Karpas-422 (cell line): ENCODE results near the gene INAFM2. TPM values are rescaled to one million over a fixed set of nuclear protein-coding genes. Genes with fewer than 3 reads are reported as not detected.

Source experiments
- DNase-seq: peaks from one replicate; pipeline ENCODE4 v3.0.0-alpha.2; 2015
- H2AFZ ChIP-seq: fragments of 200-600 bp; sonication (generic); 2 replicates; pipeline ENCODE4 v1.6.1; 2014; ENCODE audit warnings: antibody characterized with exemption, low read length, mixed read lengths
- H3K27ac ChIP-seq: fragments of 200-600 bp; sonication (generic); 2 replicates; pipeline ENCODE4 v1.5.1; 2014; ENCODE audit warnings: mild to moderate bottlenecking, low read length, moderate library complexity
- H3K27me3 ChIP-seq: fragments of 200-600 bp; sonication (generic); 2 replicates; pipeline ENCODE4 v1.6.1; 2014; ENCODE audit warnings: low read length, mixed read lengths
- H3K36me3 ChIP-seq: fragments of 200-600 bp; sonication (generic); 2 replicates; pipeline ENCODE4 v1.6.1; 2014; ENCODE audit warnings: low read length, mixed read lengths; ENCODE audit not compliant: insufficient read depth
- H3K4me1 ChIP-seq: fragments of 200-600 bp; sonication (generic); 2 replicates; pipeline ENCODE4 v1.6.1; 2014; ENCODE audit warnings: mild to moderate bottlenecking, low read length, mixed read lengths
- H3K4me2 ChIP-seq: fragments of 200-600 bp; sonication (generic); 2 replicates; pipeline ENCODE4 v1.6.1; 2014; ENCODE audit warnings: low read length, low read depth, mild to moderate bottlenecking; ENCODE audit not compliant: poor library complexity, severe bottlenecking
- H3K4me3 ChIP-seq: fragments of 200-600 bp; sonication (generic); 2 replicates; pipeline ENCODE4 v1.5.1; 2014; ENCODE audit warnings: mild to moderate bottlenecking, antibody characterized with exemption, low read length, mixed read lengths
- H3K79me2 ChIP-seq: fragments of 200-600 bp; sonication (generic); 2 replicates; pipeline ENCODE4 v1.6.1; 2014; ENCODE audit warnings: mild to moderate bottlenecking, low read length, mixed read lengths
- H3K9ac ChIP-seq: fragments of 200-600 bp; sonication (generic); 2 replicates; pipeline ENCODE4 v1.6.0; 2014; ENCODE audit warnings: low read length
- H3K9me2 ChIP-seq: fragments of 200-600 bp; sonication (generic), shearing (Covaris generic); replicated peaks from 2 replicates; pipeline ENCODE4 v1.6.0; 2014; ENCODE audit warnings: mild to moderate bottlenecking, low read length, moderate library complexity; ENCODE audit not compliant: insufficient read depth
- H3K9me3 ChIP-seq: fragments of 300-700, 200-600 bp; sonication (generic); 2 replicates; pipeline ENCODE4 v1.6.1; 2014; ENCODE audit warnings: low read length, mixed read lengths
- H4K20me1 ChIP-seq: fragments of 200-600 bp; sonication (generic); 2 replicates; pipeline ENCODE4 v1.6.1; 2014; ENCODE audit warnings: mild to moderate bottlenecking, antibody characterized with exemption, low read length, low read depth; ENCODE audit not compliant: insufficient read depth
- total RNA-seq: library from RNA; depleted of rRNA; stranded (reverse); fragments of >200 nt; shearing (Covaris generic); gene quantifications from 2 replicates; pipeline ENCODE4 v1.2.3, GENCODE V29; 2014; ENCODE audit warnings: low replicate concordance

INAFM2 gene
- total RNA-seq, 1 experiment from 2014 or later = 9.2 TPM

- no peak overlapping the region for H3K4me3 ChIP-seq
- peaks cover 3% of the 10 kb centered on the region; the same call in 1 of the 2 replicates for H4K20me1 ChIP-seq
- no peak overlapping the region for H3K4me2 ChIP-seq
- peaks cover 16% of the 10 kb centered on the region for H3K4me1 ChIP-seq
- DNase-seq = no peak
- no peak overlapping the region for H3K27ac ChIP-seq
- no peaks in the 10 kb centered on the region for H3K27me3 ChIP-seq
- H3K36me3 ChIP-seq = no peaks in the 10 kb centered on the region
- H3K79me2 ChIP-seq = no peaks in the 10 kb centered on the region
- no peaks in the 10 kb centered on the region for H3K9me2 ChIP-seq
- no peak overlapping the region for H2AFZ ChIP-seq
- no peak overlapping the region for H3K9ac ChIP-seq
- no peaks in the 10 kb centered on the region for H3K9me3 ChIP-seq
Observed at GRCh38 chr15:40364251-40364650, 40.8 kb downstream of the INAFM2 start.

- Histone ChIP-seq H3K4me1 (peaks cover 16% of the 10 kb centered on the region), H3K4me2 (no peak overlapping the region), H3K4me3 (no peak overlapping the region), H3K79me2 (no peaks in the 10 kb centered on the region), H3K27me3 (no peaks in the 10 kb centered on the region), H3K36me3 (no peaks in the 10 kb centered on the region), H3K9me2 (no peaks in the 10 kb centered on the region), H3K9ac (no peak overlapping the region), H3K9me3 (no peaks in the 10 kb centered on the region), H3K27ac (no peak overlapping the region), H2AFZ (no peak overlapping the region), H4K20me1 (peaks cover 3% of the 10 kb centered on the region; the same call in 1 of the 2 replicates)
- DNase-seq = no peak
Observed at GRCh38 chr15:40365016-40365415, 41.5 kb downstream of the INAFM2 start.

GRCh38 chr15:40365624-40366456 lies 42.3 kb downstream of the INAFM2 start:
- no peaks in the 10 kb centered on the region for H3K9me3 ChIP-seq
- no peak overlapping the region for H3K9ac ChIP-seq
- no peak overlapping the region for H3K27ac ChIP-seq
- no peaks in the 10 kb centered on the region for H3K9me2 ChIP-seq
- no peaks in the 10 kb centered on the region for H3K79me2 ChIP-seq
- peak overlapping the region; percentile 6 for H3K4me2 ChIP-seq
- no peak overlapping the region for H2AFZ ChIP-seq
- no peaks in the 10 kb centered on the region for H3K36me3 ChIP-seq
- H3K4me3 ChIP-seq = no peak overlapping the region
- H3K4me1 ChIP-seq = peaks cover 16% of the 10 kb centered on the region
- peaks cover 3% of the 10 kb centered on the region; the same call in 1 of the 2 replicates for H4K20me1 ChIP-seq
- no peak for DNase-seq
- no peaks in the 10 kb centered on the region for H3K27me3 ChIP-seq

GRCh38 chr15:40366457-40367370 lies 43.2 kb downstream of the INAFM2 start:
- Histone ChIP-seq H3K4me2 (peak overlapping the region; percentile 84), H3K4me1 (peaks cover 16% of the 10 kb centered on the region), H2AFZ (peak overlapping the region; percentile 99; the same call in 1 of the 2 replicates), H3K27ac (no peak overlapping the region), H3K4me3 (peak overlapping the region; percentile 72), H3K79me2 (no peaks in the 10 kb centered on the region), H3K36me3 (no peaks in the 10 kb centered on the region), H3K27me3 (no peaks in the 10 kb centered on the region), H3K9me3 (no peaks in the 10 kb centered on the region), H3K9ac (peak overlapping the region; percentile 81), H4K20me1 (0 out of 2 replicates have a peak, but pooled peaks cover 3% of the 10 kb centered on the region), H3K9me2 (no peaks in the 10 kb centered on the region)
- no peak for DNase-seq

- H3K27me3 ChIP-seq = no peaks in the 10 kb centered on the region
- H4K20me1 ChIP-seq = 0 out of 2 replicates have a peak, but pooled peaks cover 3% of the 10 kb centered on the region
- H3K36me3 ChIP-seq = no peaks in the 10 kb centered on the region
- peak overlapping the region; percentile 99 for H2AFZ ChIP-seq
- no peaks in the 10 kb centered on the region for H3K9me3 ChIP-seq
- peaks cover 16% of the 10 kb centered on the region for H3K4me1 ChIP-seq
- DNase-seq = no peak
- H3K9me2 ChIP-seq = no peaks in the 10 kb centered on the region
- peak overlapping the region; percentile 81 for H3K9ac ChIP-seq
- H3K4me3 ChIP-seq = peak overlapping the region; percentile 72
- no peaks in the 10 kb centered on the region for H3K79me2 ChIP-seq
- H3K27ac ChIP-seq = no peak overlapping the region
- H3K4me2 ChIP-seq = peak overlapping the region; percentile 84
Observed at GRCh38 chr15:40367371-40367685, 43.8 kb downstream of the INAFM2 start.

GRCh38 chr15:40367686-40368611 lies 44.5 kb downstream of the INAFM2 start:
- no peaks in the 10 kb centered on the region for H3K36me3 ChIP-seq
- peak overlapping the region; percentile 72 for H3K4me3 ChIP-seq
- peak overlapping the region; percentile 84 for H3K4me2 ChIP-seq
- no peaks in the 10 kb centered on the region for H3K79me2 ChIP-seq
- peak overlapping the region; percentile 99 for H2AFZ ChIP-seq
- 0 out of 2 replicates have a peak, but pooled peaks cover 3% of the 10 kb centered on the region for H4K20me1 ChIP-seq
- no peaks in the 10 kb centered on the region for H3K9me2 ChIP-seq
- DNase-seq = peak; percentile 97
- H3K27me3 ChIP-seq = no peaks in the 10 kb centered on the region
- peak overlapping the region; percentile 81 for H3K9ac ChIP-seq
- H3K9me3 ChIP-seq = no peaks in the 10 kb centered on the region
- no peak overlapping the region for H3K27ac ChIP-seq
- peaks cover 16% of the 10 kb centered on the region for H3K4me1 ChIP-seq

- no peak overlapping the region for H3K27ac ChIP-seq
- H4K20me1 ChIP-seq = 0 out of 2 replicates have a peak, but pooled peaks cover 3% of the 10 kb centered on the region
- H3K9me3 ChIP-seq = no peaks in the 10 kb centered on the region
- 0 out of 2 replicates have a peak overlapping the region, but pooled peaks have one; percentile 46 for H3K9ac ChIP-seq
- H3K4me1 ChIP-seq = peaks cover 16% of the 10 kb centered on the region
- no peaks in the 10 kb centered on the region for H3K9me2 ChIP-seq
- DNase-seq = no peak
- H2AFZ ChIP-seq = no peak overlapping the region
- no peaks in the 10 kb centered on the region for H3K36me3 ChIP-seq
- no peak overlapping the region for H3K4me3 ChIP-seq
- no peaks in the 10 kb centered on the region for H3K27me3 ChIP-seq
- peak overlapping the region; percentile 42 for H3K4me2 ChIP-seq
- no peaks in the 10 kb centered on the region for H3K79me2 ChIP-seq
Observed at GRCh38 chr15:40368719-40369473, 45.4 kb downstream of the INAFM2 start.
